Measurements from ENCODE around the gene SLC48A1. TPM values are rescaled to one million over a fixed set of nuclear protein-coding genes. Genes with fewer than 3 reads are reported as not detected.

Gene SLC48A1
- total RNA-seq, 1 donor from 2014 or later = 5.8 TPM

DNA sequence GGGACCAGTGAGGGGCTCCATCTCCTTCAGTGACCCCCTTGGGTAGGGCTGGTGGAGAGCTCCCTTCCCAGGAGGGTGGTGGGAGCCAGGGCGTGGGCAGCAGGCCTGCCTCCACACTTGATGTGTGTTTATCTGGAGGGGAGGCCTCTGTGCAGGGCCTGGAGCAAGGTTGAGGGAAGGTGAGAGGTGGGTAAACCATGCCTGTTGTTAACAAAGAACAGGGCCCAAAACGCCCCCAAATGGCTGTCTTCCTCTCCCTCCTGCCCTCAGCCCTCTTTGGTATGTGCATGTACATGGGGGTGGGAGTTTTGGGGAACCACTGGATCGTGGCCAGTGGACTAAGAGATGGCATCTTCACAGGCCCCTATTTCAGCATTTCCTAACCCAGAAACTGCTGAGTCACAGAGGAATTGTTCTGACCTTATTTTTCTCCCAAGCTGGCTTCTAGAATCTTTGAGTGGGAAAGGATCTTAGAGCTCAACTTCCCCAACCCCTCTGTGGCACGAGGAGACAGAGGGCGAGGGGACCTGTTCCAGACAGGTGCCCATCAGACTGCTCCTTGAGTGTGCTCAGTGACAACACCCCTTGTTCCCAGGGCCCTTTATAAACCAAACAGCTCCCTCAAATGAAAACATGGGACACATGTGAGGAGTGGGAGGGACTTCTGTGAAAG, 3.6 kb downstream of the SLC48A1 start:
- intact Hi-C loops (cut with micrococcal nuclease) = no loop called here

DNA sequence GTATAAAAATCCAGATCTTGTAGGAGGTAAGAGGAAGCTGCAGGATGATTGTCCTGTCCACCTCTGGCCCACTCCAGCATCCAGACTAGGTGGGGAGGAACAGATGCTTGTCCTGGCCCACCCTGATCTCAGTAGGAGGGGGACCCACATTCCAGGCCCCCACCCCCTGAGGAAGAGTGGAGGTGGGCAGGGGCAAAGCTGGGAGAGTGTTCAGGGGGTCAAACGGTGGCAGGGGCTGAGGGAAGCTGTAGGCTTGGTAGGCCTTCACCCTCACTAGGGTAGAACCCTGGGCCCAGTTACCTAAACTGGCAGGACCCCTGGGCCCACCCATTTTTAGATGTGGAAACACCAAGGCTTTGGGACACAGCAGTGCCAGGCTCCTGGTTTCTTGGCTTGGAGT, 4.1 kb downstream of the SLC48A1 start:
- intact Hi-C loops (cut with micrococcal nuclease) = no loop called here

DNA sequence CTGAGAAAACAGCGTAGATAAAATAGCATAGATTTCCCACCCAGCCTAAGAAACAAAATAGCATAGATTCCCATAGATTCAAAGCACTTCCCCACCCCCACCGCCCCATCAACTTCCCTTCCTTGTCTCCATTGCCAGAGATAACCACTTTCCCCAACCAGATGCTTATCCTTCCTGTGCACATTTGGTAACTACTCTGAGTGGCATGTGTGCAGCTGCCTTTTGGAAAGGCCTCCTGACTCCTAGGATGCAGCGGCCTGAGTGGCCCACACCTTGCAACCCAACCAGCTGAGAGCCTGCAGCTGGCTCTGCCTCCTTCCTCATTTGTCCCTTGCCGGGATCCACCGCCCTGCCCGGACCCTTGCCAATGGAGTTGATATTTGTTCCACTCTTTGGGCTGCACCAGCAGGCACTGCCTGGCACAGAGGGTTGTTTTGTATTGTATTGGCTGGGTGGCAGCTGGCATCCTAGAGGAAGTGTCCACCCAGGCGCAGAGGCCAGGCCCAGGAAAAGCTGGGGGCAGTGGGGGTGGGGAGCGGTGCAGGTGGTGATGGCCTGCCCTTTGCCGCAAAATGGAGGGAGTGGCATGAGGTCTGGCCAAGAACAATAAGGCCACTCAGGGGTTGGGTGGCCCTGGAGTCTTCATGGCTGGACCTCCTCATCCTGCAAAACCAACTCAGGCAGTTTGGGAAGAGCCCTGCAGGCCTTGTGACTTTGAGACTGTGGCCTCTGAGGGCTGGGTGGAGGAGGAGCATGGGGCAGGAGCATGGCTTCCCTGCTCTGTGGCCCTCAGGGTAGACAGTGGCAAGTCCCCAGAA, 4.9 kb downstream of the SLC48A1 start:
- intact Hi-C loops (cut with micrococcal nuclease) = loop anchor here (2.0 kb wide), 2 partner anchors 19 to 31 kb away; partner anchors contain the start of gene RAPGEF3

DNA sequence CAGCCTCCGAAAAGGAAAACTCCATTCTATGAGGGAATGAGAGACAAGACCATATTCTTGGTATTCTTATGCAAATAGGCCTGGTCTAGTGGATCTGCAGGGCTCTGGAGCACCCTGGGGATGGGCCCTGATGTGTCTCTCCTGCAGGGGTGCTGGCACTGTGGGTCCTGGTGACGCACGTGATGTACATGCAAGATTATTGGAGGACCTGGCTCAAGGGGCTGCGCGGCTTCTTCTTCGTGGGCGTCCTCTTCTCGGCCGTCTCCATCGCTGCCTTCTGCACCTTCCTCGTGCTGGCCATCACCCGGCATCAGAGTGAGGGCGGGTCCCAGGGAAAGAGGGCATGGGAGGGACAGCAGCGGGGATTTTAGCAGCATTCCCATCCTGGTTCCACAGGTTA, 5.8 kb downstream of the SLC48A1 start:
- intact Hi-C loops (cut with micrococcal nuclease) = loop anchor here (1.0 to 2.0 kb wide), 5 partner anchors 20 to 64 kb away; partner anchors contain the start of gene RAPGEF3

DNA sequence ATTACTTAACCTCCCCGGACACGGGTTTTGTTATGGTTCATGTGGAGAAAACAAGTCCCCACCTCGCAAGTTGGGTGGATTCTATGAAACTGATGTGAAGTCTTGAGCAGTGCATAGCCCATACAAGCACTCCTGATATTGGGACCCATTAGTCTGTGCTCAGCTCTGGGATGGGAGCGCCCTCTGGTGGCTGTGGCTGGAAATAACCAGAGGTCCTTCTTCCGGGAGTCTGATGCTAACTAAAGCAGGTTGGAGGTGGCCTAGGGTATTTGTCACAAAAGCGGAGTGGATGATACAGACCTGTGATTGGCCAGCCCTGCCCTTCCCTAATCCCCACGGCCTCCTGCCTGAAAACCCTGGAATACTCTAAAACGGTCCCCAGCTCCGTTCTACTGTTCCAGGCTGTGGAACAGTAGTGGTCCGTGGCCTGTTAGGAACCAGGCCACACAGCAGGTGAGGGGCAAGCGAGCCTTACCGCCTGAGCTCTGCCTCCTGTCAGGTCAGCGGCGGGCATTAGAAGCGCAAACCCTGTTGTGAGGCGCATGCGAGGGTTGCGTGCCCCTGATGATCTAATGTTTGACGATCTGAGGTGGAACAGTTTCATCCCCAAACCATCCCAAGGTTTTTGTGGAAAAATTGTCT, 6.4 kb downstream of the SLC48A1 start:
- intact Hi-C loops (cut with micrococcal nuclease) = loop anchor here (1.0 to 2.0 kb wide), 5 partner anchors 21 to 64 kb away; partner anchors contain the start of gene RAPGEF3

DNA sequence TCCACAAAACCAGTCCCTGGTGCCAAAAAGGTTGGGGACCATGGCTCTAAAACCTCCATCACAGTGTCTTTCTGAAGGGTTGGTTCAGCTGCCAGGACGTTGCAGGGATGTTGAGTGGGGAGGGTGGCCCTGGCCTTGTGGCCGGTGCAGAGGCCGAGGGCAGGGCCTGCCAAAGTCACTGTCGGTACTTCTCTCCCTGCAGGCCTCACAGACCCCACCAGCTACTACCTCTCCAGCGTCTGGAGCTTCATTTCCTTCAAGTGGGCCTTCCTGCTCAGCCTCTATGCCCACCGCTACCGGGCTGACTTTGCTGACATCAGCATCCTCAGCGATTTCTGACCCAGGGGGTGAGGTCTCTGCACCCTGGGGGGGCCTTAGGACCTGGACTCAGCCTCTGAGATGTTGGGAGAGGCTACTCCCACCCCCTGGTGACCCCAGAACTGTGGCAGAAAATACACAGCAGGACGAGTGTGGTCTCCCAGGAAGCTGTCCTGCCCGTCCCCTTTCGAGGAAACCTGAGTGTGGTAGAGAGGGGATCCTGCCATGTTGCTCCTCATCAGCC, 7.0 kb downstream of the SLC48A1 start:
- intact Hi-C loops (cut with micrococcal nuclease) = loop anchor here (1.0 to 2.0 kb wide), 5 partner anchors 21 to 65 kb away; partner anchors contain the start of gene RAPGEF3

DNA sequence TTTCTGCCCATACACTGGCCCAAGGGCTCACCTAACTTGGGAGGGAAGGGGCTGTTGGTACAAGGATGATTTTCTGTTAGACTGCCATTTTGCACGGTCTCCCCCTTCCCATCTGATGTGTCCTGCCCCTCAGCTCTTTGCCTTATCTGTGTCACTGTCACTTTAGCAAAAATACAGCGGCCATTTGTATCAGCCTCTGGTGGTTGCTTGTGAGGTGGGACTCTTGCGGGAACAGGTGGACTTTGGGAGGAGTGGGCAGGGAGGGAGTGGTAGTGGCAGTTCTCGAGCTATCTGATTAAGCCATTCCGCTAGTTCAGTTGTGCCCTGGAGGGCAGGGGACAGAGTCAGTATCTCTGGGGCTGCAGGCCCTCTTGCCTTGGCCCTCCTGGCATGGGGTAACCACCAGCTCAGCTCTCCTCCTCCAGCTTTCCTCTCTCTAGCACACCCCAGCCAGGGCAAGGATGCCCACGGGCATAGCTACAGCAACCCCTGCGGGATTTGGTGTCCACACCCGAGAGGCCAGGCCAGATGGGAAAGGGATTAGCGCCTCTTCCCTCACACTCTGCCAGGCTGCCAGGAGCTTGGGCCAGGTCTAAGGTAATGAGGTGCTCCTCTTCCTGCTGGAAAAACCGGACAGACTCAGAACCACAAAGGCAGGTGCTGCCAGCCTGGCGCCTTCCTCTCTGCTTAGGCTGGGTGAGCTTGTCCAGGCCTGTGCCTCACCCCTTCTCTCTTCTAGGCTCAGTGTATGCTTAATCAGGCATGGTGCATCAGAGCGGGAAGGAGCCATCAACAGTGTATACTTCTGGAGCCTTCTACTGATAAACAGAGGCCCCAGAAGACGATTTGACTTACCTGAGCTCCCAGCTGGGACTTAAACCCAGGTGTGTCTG, 8.7 kb downstream of the SLC48A1 start:
- intact Hi-C loops (cut with micrococcal nuclease) = no loop called here

DNA sequence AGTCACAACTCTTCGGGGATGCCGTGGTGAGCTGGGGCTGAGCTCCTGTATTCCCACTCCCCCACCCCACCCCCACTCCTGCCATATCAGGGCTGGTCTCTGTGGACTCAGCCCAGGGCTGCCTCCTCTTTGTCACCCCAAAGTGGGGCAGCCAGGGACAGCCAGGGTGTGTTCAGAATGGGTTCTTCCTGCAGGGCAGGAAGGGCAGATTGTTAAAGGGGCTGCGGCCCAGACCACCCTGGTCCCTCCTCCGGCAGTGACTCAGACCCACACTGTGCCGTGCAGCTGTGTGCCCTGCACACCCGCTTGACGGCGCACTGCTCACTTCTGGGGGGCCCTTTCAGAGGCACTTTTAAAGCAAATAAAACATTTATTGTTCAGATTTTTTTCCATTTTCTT, 9.3 kb downstream of the SLC48A1 start:
- intact Hi-C loops (cut with micrococcal nuclease) = no loop called here

DNA sequence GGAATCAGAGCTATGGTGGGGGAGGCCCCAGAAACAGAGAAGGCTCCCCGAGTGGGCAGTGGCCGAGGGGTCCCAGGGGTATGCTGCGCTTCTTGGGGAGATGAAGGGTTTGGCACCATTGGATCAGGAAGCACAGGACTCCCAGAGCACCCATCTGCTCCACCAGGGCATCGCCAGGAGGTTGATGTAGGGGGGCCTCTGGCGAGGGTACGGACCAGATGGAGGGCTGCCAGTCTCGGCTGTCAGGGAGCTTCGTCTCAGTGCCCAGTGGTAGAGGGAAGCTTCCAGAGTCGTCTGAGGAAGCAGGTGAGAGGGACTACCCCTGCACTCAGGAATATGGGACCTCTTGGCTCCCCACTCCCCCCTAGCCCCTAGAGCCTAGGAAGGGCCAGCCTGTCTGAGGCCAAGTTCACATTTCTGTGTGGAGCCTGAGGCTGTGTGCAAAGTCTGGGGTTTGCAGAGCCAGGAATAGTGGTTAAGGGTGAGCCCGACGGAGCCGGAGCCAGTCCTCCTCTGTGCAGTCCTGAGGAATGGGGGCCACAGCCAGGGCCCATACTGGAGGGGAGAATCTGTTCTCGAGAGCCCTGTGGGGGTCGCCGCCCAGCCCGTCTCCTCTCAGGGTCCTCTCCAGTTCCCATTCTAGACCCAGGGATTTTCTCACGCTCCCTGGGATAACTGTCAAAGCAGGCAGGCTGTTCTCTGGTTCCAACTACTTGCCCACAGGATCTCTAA, 10.2 kb downstream of the SLC48A1 start:
- intact Hi-C loops (cut with micrococcal nuclease) = no loop called here

DNA sequence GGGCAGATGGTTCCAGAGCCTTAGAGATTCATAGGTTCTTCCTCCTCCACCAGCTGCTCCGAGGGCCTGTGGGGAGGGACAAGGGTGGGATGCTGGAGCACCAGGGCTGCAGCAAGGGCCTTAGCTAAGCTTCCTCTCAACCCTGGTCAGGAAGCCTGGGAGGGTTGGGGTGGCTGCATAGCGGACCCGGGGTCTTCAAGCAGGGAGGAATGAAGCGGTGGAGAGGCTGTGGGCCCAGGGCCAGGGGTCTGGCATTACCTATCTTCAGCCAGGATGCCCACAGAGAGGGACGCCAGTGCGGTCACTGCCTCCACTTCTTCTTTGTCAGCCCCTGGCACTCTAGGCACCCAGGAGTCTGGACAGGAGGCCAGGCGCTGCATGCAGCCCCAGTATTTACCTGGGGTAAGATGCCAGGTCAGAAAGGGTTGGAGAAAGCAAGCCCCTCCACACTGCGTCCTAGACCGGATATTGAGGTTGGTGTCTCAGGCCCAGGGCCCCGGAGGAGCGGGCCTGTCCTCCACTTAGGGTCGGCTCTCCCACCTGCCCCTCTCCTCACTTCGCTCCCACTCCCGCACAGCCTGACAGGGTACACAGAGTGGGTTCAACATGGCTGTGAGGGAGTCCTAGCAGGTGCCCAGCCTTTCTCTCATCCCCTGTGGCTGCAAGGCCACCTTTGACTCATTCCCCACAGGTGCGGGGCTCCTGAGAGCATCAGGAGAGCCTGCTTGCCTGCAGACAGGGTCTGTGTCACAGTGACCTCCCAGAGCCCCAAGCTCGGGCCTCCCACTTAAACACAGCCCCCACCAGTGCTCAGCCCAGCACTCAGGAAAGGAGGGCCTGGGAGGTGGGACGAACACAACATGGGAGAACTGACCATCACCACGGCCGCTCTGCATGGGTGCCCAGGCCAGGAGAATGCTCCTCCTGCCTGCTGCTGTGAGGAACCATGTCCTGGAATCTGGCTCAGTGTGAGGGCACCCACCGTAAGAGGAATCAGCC, 11.1 kb downstream of the SLC48A1 start:
- intact Hi-C loops (cut with micrococcal nuclease) = no loop called here

DNA sequence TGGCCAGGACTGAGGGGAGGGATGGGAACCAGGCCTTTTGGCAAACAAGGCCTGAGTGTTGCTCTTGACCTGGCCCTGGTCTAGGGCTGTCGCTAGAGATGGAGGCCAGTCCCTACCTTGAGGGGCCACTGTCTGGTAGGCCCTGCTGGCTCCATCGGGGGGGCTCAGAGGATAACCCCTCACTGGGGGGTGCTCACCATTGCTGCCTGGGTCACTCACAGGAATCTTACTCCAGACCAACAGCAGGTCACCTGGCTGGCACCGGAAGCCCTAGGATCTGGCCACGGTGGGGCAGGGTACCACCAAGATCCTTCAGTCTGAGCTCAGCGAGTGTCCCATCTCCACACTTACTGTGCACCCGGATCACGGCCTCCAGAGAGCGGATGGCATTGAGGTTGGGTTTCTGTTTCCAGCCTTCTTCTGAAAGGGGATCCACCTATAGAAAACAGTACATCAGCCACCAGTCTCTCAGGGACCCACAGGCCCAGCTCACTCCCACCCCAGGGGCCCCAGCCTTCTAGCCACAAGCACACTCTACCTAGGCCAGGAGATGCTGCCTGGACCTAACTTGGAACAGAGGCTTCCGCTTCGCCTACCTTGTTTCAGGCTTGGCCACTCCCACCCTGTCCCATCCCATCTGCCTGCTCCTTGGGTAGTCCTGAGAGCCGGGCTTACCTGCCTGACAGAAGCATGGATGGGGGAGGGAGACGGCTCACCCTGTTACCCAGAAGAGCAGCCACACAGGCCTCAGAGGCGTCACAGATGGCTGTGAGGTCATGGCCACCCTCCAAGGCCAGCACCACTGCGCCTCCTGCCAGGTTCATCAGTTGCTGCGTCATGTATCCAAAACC, 12.2 kb downstream of the SLC48A1 start:
- intact Hi-C loops (cut with micrococcal nuclease) = no loop called here

DNA sequence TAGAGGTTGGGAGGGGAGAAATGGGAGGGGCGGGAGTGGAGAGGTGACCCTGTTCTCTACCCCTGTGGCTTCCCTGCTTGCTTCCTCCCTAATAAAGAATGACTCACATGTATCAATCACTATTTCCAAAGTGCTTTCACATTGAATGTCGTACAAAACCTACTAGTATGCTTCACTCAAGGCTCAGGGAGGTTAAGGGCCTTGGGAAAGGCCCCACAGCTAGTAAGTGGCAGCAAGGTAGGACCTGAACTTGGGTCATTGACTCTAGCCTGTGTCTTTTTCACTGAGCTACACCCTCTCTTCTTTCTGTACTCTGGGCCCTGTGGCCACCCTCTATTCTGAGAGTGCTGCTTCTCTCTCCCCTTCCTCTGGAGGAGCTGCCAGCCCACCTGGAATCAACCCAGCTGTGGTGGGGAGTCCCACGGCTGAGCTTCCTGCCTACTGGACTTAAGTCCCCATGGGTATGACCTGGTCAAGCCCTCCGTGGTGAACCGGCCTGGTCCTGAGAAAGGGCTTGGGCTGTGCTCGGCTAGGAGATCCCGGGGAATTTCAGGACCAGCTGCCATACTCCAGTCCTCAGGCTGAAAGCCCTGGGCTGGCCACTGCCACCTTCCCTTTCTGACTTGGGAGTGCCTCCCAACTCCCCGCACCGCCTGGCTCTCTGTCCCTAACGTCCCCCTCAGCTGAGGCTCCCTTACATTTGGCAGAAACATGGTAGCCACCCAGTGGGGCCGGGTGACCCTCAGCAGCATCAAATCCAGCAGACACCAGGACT, 13.0 kb downstream of the SLC48A1 start:
- intact Hi-C loops (cut with micrococcal nuclease) = no loop called here

DNA sequence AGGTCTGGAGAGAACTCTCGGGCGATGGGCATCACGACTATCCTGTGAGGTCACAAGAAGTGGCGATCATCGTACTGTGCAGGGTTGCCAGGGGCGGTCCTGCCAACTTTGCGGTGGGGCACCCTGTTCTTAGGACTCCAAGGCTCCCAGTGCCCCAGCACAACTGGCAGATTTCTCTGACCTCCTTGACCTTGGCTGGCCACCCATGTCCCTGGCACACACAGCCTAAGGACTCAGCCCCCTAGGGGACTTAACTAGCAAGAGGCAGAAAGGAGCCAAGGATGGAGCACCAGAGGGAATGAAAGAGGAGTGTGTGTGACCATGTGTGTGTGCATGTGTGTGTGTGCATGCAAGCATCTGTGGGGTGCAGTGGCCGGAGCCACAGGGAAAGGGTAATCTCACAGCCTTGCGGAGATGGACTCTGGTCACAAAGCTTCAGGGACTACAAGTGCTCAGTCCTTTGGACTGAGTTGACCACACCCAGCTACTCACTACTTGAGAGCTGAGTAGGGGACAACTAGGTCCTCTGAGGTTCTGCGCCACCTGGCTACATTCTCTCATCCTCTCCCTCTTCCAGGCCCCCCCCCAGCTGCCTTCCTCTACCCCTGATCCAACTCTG, 13.7 kb downstream of the SLC48A1 start:
- intact Hi-C loops (cut with micrococcal nuclease) = no loop called here

DNA sequence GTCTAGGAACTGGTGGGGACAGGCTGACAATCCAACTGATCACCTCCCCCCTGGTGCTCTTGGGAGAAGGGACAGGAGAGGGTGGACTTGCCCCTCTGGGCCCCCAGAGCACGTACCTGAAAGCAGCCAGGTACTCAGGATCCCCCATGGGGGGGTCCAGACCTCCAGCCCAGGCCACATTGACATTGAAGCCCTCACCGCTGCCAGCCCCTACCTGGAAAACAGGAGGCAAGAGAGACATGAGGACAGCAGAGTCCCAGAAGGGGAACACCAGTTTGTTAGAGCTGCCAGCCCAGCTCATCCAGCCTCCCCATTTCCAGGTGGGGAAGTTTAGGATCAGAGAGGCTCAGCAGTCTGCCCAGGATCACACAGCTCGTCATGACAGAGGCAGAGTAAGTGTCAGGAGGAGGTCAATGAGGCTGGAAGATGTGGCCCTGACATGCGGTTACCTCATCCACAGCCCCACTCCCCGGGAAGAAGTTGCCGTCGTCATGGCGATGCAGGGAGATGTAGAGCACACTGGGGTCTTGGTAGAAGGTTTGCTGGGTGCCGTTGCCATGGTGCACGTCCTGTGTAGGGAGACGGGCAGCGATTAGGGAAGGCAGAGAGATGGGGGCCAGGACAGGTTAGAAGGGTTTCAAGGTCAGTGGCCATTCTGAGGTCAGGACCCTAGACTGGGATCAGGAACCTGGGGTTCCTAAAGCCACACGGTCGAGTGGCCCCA, 14.7 kb downstream of the SLC48A1 start:
- intact Hi-C loops (cut with micrococcal nuclease) = no loop called here

DNA sequence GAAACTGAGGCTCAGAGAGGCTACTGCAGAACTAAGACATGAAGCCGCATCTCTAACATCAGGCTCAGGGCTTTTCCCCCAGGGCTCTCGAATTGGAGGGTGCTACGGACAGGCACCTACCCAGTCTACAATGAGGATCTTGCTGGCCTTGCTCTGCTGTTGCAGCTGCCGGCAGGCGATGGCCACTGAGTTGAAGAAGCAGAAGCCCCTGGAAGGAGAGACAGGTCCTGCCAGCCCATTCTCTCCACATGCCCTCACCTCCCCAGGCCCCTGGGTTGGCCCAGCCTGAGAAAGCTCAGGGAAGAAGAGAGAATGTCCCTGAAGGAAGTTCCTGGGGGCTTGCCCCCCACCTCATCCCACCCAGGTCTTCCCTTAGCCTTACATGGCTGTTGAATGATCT, 16.1 kb downstream of the SLC48A1 start:
- intact Hi-C loops (cut with micrococcal nuclease) = no loop called here

Measured in T-helper 2 cell treated with Interferon-gamma antibody and Interleukin-4, amounts not matched to agents 100 ng/mL and 5 ng/mL, for 36 hours (primary cell).